H1 (cell line): ENCODE data around the gene MYH10. TPM values are rescaled to one million over a fixed set of nuclear protein-coding genes. Genes with fewer than 3 reads are reported as not detected.

ENCODE experiments used
- GTF2F1 ChIP-seq: IDR thresholded peaks from 2 replicates; pipeline ENCODE4 v1.6.1; 2012; ENCODE audit warnings: low read depth, low read length, improper control_type of control experiment, borderline replicate concordance
- JUN ChIP-seq: IDR thresholded peaks from 2 replicates; pipeline ENCODE4 v1.6.1; 2011; ENCODE audit warnings: low read depth, mild to moderate bottlenecking, improper control_type of control experiment, low read length
- RNF2 ChIP-seq: fragments of 200-900, 300-1000 bp; sonication (generic); IDR thresholded peaks from 2 replicates; pipeline ENCODE4 v1.7.1; 2016; ENCODE audit warnings: borderline replicate concordance, low read depth, mild to moderate bottlenecking, antibody characterized with exemption, low read length; ENCODE audit not compliant: poor library complexity, severe bottlenecking; ENCODE audit errors: missing control alignments
- YY1 ChIP-seq: IDR thresholded peaks from 2 replicates; pipeline ENCODE4 v1.6.1; 2011; ENCODE audit warnings: low read depth, mild to moderate bottlenecking, low read length
- polyA plus RNA-seq, 7 experiments: library from polyadenylated mRNA; depleted of rRNA in 3 of 7; stranded (reverse) in 5 of 7; unstranded in 2 of 7; fragments of >200 nt in 5 of 7; fragments of 200-250 nt in 2 of 7; gene quantifications; 1 replicate in 5 of 7; 2 replicates in 1 of 7; 4 replicates in 1 of 7; pipeline versions ENCODE4 v1.2.1 to v1.2.3, GENCODE V29; 2011 to 2013; ENCODE audit warnings: missing spikeins in 2 of 7, mixed read lengths in 2 of 7
- total RNA-seq: library from RNA; stranded (reverse); fragmentation: NEBNext Ultra II Directional; extraction: Animal tissue kit (Norgen Biotek cat#: 25700); gene quantifications from 2 replicates; pipeline ENCODE4 v1.2.1, GENCODE V29; 2021
- TF ChIP-seq, protein P1 (sequence below): fragments of 300-600 bp; sonication (generic); IDR thresholded peaks from 2 replicates; pipeline ENCODE4 v1.7.1; 2012; ENCODE audit warnings: low read length, moderate library complexity, mild to moderate bottlenecking, inconsistent platforms; ENCODE audit not compliant: insufficient replicate concordance
- TF ChIP-seq, protein P2 (sequence below): IDR thresholded peaks from 2 replicates; pipeline ENCODE4 v1.6.1; 2012; ENCODE audit warnings: inconsistent platforms

MYH10 gene
- total and polyA plus RNA-seq, 2 of the 8 experiments (the other 6 are each of a cell fraction or from before 2014, with no cell fraction given): 64.1 to 289 TPM

DNA sequence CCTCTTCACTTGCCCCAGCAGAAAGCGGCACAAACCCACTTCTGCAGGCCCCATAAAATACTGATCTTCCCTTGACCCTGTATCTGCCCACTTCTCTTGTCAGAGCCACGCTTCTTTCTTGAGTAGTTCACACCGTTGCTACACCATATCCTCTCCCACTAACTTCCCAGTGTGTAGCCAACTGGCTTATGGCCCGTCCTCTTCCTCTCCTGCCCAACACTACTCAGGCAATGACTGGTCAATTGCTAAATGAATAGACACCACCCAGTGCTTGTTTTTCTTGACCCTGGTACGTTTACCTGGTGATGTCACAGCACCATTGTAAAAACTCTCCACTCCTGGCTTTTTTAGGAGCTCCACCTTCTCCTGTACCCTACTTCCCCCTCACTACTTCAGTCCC, 107.9 kb downstream of the MYH10 start (continued):
- TF ChIP-seq, protein P1, sequence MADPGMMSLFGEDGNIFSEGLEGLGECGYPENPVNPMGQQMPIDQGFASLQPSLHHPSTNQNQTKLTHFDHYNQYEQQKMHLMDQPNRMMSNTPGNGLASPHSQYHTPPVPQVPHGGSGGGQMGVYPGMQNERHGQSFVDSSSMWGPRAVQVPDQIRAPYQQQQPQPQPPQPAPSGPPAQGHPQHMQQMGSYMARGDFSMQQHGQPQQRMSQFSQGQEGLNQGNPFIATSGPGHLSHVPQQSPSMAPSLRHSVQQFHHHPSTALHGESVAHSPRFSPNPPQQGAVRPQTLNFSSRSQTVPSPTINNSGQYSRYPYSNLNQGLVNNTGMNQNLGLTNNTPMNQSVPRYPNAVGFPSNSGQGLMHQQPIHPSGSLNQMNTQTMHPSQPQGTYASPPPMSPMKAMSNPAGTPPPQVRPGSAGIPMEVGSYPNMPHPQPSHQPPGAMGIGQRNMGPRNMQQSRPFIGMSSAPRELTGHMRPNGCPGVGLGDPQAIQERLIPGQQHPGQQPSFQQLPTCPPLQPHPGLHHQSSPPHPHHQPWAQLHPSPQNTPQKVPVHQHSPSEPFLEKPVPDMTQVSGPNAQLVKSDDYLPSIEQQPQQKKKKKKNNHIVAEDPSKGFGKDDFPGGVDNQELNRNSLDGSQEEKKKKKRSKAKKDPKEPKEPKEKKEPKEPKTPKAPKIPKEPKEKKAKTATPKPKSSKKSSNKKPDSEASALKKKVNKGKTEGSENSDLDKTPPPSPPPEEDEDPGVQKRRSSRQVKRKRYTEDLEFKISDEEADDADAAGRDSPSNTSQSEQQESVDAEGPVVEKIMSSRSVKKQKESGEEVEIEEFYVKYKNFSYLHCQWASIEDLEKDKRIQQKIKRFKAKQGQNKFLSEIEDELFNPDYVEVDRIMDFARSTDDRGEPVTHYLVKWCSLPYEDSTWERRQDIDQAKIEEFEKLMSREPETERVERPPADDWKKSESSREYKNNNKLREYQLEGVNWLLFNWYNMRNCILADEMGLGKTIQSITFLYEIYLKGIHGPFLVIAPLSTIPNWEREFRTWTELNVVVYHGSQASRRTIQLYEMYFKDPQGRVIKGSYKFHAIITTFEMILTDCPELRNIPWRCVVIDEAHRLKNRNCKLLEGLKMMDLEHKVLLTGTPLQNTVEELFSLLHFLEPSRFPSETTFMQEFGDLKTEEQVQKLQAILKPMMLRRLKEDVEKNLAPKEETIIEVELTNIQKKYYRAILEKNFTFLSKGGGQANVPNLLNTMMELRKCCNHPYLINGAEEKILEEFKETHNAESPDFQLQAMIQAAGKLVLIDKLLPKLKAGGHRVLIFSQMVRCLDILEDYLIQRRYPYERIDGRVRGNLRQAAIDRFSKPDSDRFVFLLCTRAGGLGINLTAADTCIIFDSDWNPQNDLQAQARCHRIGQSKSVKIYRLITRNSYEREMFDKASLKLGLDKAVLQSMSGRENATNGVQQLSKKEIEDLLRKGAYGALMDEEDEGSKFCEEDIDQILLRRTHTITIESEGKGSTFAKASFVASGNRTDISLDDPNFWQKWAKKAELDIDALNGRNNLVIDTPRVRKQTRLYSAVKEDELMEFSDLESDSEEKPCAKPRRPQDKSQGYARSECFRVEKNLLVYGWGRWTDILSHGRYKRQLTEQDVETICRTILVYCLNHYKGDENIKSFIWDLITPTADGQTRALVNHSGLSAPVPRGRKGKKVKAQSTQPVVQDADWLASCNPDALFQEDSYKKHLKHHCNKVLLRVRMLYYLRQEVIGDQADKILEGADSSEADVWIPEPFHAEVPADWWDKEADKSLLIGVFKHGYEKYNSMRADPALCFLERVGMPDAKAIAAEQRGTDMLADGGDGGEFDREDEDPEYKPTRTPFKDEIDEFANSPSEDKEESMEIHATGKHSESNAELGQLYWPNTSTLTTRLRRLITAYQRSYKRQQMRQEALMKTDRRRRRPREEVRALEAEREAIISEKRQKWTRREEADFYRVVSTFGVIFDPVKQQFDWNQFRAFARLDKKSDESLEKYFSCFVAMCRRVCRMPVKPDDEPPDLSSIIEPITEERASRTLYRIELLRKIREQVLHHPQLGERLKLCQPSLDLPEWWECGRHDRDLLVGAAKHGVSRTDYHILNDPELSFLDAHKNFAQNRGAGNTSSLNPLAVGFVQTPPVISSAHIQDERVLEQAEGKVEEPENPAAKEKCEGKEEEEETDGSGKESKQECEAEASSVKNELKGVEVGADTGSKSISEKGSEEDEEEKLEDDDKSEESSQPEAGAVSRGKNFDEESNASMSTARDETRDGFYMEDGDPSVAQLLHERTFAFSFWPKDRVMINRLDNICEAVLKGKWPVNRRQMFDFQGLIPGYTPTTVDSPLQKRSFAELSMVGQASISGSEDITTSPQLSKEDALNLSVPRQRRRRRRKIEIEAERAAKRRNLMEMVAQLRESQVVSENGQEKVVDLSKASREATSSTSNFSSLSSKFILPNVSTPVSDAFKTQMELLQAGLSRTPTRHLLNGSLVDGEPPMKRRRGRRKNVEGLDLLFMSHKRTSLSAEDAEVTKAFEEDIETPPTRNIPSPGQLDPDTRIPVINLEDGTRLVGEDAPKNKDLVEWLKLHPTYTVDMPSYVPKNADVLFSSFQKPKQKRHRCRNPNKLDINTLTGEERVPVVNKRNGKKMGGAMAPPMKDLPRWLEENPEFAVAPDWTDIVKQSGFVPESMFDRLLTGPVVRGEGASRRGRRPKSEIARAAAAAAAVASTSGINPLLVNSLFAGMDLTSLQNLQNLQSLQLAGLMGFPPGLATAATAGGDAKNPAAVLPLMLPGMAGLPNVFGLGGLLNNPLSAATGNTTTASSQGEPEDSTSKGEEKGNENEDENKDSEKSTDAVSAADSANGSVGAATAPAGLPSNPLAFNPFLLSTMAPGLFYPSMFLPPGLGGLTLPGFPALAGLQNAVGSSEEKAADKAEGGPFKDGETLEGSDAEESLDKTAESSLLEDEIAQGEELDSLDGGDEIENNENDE: no peak
- TF ChIP-seq GTF2F1 (no peak), JUN (no peak), YY1 (no peak), RNF2 (no peak)
- TF ChIP-seq, protein P2, sequence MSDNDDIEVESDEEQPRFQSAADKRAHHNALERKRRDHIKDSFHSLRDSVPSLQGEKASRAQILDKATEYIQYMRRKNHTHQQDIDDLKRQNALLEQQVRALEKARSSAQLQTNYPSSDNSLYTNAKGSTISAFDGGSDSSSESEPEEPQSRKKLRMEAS: no peak
